ENCODE results near the gene OTULIN. TPM values are rescaled to one million over a fixed set of nuclear protein-coding genes. Genes with fewer than 3 reads are reported as not detected.

Gene OTULIN
- polyA plus RNA-seq, 1 of the 3 experiments (the other 2 are of a cell fraction), result 6.6 TPM

GRCh38 chr5:14696851-14697250, 32.3 kb downstream of the OTULIN start:
- no peaks in the 10 kb centered on the region for H3K79me2 ChIP-seq (ENCODE audit: insufficient read depth)
- H2AFZ ChIP-seq (ENCODE audit: low read depth), result no peak overlapping the region
- H3K9me2 ChIP-seq, result no peaks in the 10 kb centered on the region
- H3K4me2 ChIP-seq, result no peak overlapping the region
- 97% methylated on average over 3 of the region's 3 CpGs for WGBS (ENCODE audit: low lambda C conversion rate)
- TF ChIP-seq TEAD4 (IDR thresholded peaks at IDR 0.05; ENCODE audit: borderline replicate concordance, insufficient read depth) (no peak), JUND (IDR thresholded peaks at IDR 0.05) (no peak), GABPA (IDR thresholded peaks at IDR 0.05; ENCODE audit: low read depth) (no peak), YY1 (IDR thresholded peaks at IDR 0.05; ENCODE audit: low read depth) (no peak), RAD21 (IDR thresholded peaks at IDR 0.05; ENCODE audit: low read length) (no peak)
- TF ChIP-seq, protein P1, sequence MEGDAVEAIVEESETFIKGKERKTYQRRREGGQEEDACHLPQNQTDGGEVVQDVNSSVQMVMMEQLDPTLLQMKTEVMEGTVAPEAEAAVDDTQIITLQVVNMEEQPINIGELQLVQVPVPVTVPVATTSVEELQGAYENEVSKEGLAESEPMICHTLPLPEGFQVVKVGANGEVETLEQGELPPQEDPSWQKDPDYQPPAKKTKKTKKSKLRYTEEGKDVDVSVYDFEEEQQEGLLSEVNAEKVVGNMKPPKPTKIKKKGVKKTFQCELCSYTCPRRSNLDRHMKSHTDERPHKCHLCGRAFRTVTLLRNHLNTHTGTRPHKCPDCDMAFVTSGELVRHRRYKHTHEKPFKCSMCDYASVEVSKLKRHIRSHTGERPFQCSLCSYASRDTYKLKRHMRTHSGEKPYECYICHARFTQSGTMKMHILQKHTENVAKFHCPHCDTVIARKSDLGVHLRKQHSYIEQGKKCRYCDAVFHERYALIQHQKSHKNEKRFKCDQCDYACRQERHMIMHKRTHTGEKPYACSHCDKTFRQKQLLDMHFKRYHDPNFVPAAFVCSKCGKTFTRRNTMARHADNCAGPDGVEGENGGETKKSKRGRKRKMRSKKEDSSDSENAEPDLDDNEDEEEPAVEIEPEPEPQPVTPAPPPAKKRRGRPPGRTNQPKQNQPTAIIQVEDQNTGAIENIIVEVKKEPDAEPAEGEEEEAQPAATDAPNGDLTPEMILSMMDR (IDR thresholded peaks at IDR 0.05), result no peak
- TF ChIP-seq, protein P2, sequence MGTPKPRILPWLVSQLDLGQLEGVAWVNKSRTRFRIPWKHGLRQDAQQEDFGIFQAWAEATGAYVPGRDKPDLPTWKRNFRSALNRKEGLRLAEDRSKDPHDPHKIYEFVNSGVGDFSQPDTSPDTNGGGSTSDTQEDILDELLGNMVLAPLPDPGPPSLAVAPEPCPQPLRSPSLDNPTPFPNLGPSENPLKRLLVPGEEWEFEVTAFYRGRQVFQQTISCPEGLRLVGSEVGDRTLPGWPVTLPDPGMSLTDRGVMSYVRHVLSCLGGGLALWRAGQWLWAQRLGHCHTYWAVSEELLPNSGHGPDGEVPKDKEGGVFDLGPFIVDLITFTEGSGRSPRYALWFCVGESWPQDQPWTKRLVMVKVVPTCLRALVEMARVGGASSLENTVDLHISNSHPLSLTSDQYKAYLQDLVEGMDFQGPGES (IDR thresholded peaks at IDR 0.05; ENCODE audit: low read depth, low read length), result no peak
- no peaks in the 10 kb centered on the region for H3F3A ChIP-seq (replicated peaks; ENCODE audit: insufficient read depth)
- ChIA-PET POLR2A (no interaction called here), CTCF (no interaction called here)
- H3K36me3 ChIP-seq (replicated peaks in 1 of 2; ENCODE audit: control insufficient read depth in 1 of 2, insufficient read depth in 2 of 2, low read length in 1 of 2), result peaks cover 52 to 80% of the 10 kb centered on the region in 2 experiments
- H3K4me3 ChIP-seq (ENCODE audit: low read depth in 2 of 2, low read length in 1 of 2), result no peak overlapping the region
- no peak overlapping the region for H3K27ac ChIP-seq (ENCODE audit: low read depth in 2 of 2, low read length in 1 of 2)
- no peak overlapping the region for H3K9ac ChIP-seq
- no peaks in the 10 kb centered on the region for H3K4me1 ChIP-seq (ENCODE audit: control insufficient read depth in 1 of 2, insufficient read depth in 2 of 2, low read depth in 1 of 2, low read length in 1 of 2)
- no peak for DNase-seq
- H3K27me3 ChIP-seq (ENCODE audit: insufficient read depth), result no peaks in the 10 kb centered on the region
- H4K20me1 ChIP-seq (ENCODE audit: insufficient read depth), result no peaks in the 10 kb centered on the region
- H3K9me3 ChIP-seq, result no peaks in the 10 kb centered on the region

- Histone ChIP-seq H3K9me3 (no peaks in the 10 kb centered on the region), H3K9me2 (no peaks in the 10 kb centered on the region), H2AFZ (ENCODE audit: low read depth) (no peak overlapping the region), H3K4me2 (no peak overlapping the region), H3K27me3 (ENCODE audit: insufficient read depth) (no peaks in the 10 kb centered on the region), H3K9ac (no peak overlapping the region), H3K4me1 (ENCODE audit: control insufficient read depth in 1 of 2, insufficient read depth in 2 of 2, low read depth in 1 of 2, low read length in 1 of 2) (no peaks in the 10 kb centered on the region), H3F3A (replicated peaks; ENCODE audit: insufficient read depth) (no peaks in the 10 kb centered on the region), H4K20me1 (ENCODE audit: insufficient read depth) (no peaks in the 10 kb centered on the region), H3K27ac (ENCODE audit: low read depth in 2 of 2, low read length in 1 of 2) (no peak overlapping the region), H3K79me2 (ENCODE audit: insufficient read depth) (0 out of 2 replicates have a peak, but pooled peaks cover 3% of the 10 kb centered on the region), H3K4me3 (ENCODE audit: low read depth in 2 of 2, low read length in 1 of 2) (no peak overlapping the region), H3K36me3 (replicated peaks in 1 of 2; ENCODE audit: control insufficient read depth in 1 of 2, insufficient read depth in 2 of 2, low read length in 1 of 2) (peaks cover 37 to 67% of the 10 kb centered on the region in 2 experiments)
- 100% methylated on average over 1 of the region's 1 CpG for WGBS (ENCODE audit: low lambda C conversion rate)
- DNase-seq, result no peak
- ChIA-PET POLR2A (no interaction called here), CTCF (interaction anchor here (0.8 to 1.4 kb wide), 2 partner anchors 10 to 13 kb away, joined by 3 read pairs; no protein-coding TSS in a partner anchor)
- TF ChIP-seq ELF1 (IDR thresholded peaks at IDR 0.05), result no peak
- no peak for TF ChIP-seq MXI1 (IDR thresholded peaks at IDR 0.05; ENCODE audit: low read depth, low read length)
- TF ChIP-seq RFX5 (IDR thresholded peaks at IDR 0.05; ENCODE audit: low read length), result no peak
- no peak for TF ChIP-seq SMC3 (IDR thresholded peaks at IDR 0.05; ENCODE audit: low read depth, low read length)
- TF ChIP-seq, protein P2 (IDR thresholded peaks at IDR 0.05; ENCODE audit: low read depth, low read length), result no peak
- TF ChIP-seq FOXJ3 (CRISPR knock-in tag; IDR thresholded peaks at IDR 0.05), result no peak
- no peak for TF ChIP-seq REST (IDR thresholded peaks at IDR 0.05; ENCODE audit: low read depth, low read length)
Measured at GRCh38 chr5:14698495-14698894, 34.0 kb downstream of the OTULIN start.

Data from SK-N-SH (cell line).